Hepatocyte (in vitro differentiated cells): ENCODE data around the gene PLXNC1.

Experiments used
- CTCF ChIP-seq: fragments of 200-600 bp; sonication (generic); IDR thresholded peaks from 2 replicates; pipeline ENCODE4 v1.5.1; 2016; ENCODE audit warnings: antibody characterized with exemption, mild to moderate bottlenecking; ENCODE audit not compliant: poor library complexity
- EZH2 ChIP-seq: fragments of 200-600 bp; sonication (generic); IDR thresholded peaks from 2 replicates; pipeline ENCODE4 v1.6.1; 2016; ENCODE audit warnings: antibody characterized with exemption, mild to moderate bottlenecking, borderline replicate concordance

- TF ChIP-seq CTCF (no peak), EZH2 (no peak)
These were observed 60.2 kb downstream of the PLXNC1 start for GRCh38 chr12:94208622-94208966.
